SKM-1 treated with dmso at 0.1 percent for 144 hours (cell line): ENCODE measurements around the gene ADCY7.
"Not testable (repeated sequence)": the region's sequence is repeated elsewhere in the genome, so short reads cannot be mapped to it uniquely, and the experiment has no call there.

Source experiments
- DNase-seq: peaks from one replicate; lab custom pipeline; 2025; ENCODE audit not compliant: unreplicated experiment; lab: John Stamatoyannopoulos, UW

The ADCY7 gene

DNA sequence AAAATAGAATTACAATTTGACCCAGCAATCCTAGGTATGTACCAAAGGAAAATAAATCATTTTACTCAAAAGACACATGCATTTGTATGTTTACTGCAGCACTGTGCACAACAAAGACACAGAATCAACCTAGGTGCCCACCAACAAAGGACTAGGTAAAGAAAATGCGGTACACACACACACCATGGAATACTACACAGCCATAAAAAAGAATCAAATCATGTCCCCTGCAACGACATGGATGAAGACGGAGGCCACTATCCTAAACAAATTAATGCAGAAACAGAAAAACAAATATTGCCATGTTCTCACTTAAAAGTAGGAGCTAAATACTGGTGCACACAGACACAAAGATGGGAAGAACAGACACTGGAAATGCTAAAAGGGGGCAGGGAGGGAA, 66.2 kb downstream of the ADCY7 start:
- DNase-seq, result no peak

DNA sequence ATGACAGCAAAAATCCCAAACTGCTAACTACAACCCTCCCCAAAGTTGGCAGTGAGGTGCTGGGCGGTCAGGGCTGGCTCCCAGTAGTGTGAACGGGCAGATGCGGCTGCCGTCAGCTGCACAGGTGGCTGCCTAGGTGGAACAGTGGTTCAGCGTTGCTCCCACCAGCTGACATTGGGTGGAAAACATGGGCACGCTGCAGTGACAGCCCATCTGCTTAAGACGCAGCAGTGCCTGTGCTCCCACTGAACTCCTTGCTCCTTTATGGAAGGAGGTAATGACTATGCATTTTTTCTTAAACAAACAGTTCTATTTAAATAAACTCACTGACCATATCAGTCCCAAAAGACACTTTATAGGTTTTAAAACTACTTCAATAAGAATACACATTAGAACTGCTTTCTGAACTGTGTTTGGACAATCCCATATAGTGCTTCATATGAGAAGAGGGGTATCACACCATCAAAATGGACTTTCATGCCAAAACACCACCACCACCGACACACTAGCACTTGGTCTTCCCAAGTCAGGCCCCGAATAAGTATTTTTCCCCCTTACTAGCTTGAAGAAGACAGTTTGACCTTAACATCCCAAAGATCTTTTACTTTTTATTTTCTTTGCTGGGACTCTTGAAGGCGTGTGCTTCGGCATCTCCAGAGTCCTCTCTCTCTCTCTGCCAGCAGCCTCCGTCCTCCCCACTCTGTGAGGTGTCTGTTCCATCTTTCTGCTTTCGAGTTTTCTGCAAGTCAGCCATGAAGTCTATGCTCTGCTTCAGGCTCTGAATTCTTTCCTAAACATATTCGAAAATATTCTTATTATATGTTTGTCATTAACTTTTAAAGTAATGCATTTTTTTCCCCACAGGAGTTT, 68.0 kb downstream of the ADCY7 start:
- no peak for DNase-seq

DNA sequence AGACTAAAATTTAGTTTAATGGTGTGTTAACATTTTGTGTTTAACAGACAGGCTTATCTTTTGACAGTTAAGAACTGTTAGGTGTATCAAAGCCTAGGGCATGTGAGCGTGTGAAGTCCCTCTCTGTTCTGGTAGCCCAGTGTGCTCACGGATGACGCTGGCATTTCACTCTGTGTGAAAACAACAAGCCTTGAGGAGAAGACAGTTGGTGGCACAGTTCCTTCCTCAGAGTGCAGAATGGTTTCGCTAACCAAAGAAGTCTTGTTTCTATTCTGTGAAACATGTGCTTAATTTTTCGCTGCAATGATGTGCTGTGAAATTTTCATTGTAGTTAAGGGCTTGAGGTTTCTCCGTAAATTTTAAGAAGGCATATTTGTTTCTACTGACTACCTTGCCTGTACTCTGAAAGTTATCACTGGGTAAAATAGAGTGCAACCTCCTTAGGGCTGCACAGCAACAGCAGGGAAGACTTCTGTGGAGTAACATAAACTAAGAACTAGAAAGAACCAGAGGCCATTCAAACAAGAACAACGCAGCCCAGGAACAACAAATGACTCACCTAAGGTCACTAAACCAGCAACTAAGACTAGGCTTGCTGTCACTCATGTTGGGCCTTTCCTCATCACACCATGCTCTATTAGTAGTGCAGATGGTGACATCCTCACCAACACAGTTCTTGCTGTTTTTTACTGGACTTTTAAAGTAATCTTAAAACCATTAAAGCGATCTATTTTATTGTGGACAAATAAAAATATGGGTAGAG, 69.0 kb downstream of the ADCY7 start:
- DNase-seq, result no peak

- DNase-seq, result no peak
Observed at GRCh38 chr16:50336884-50337283, 70.5 kb downstream of the ADCY7 start.

GRCh38 chr16:50338371-50339231, 72.2 kb downstream of the ADCY7 start:
- no peak for DNase-seq

DNA sequence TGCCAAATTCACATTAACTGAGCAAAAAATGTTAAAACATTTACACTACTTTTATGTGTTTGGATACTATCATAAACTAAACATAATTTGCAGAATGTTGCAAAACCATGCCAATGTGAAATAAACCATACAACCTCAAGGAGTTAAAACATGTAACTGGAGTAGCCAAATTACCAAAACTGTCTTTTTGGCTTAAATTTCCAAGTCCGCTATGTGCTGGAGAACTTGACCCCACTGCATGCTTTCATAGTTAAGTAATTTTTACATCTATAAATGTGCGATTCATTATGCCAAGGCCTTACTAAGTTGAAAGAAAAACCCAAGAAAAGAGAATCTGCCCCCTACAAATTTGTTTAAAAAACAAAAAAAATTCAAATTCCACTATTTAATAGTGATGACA, 74.2 kb downstream of the ADCY7 start:
- no peak for DNase-seq

- not testable (repeated sequence) for DNase-seq
Observed at GRCh38 chr16:50343566-50343965, 77.2 kb downstream of the ADCY7 start.

DNA sequence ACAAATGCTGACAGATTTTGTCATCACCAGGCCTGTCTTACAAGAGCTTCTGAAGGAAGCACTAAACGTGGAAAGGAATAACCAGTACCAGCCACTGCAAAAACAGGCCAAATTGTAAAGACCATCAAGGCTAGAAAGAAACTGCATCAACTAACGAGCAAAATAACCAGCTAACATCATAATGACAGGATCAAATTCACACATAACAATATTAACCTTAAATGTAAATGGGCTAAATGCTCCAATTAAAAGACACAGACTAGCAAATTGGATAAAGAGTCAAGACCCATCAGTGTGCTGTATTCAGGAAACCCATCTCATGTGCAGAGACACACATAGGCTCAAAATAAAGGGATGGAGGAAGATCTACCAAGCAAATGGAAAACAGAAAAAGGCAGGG, 78.9 kb downstream of the ADCY7 start:
- not testable (repeated sequence) for DNase-seq

DNA sequence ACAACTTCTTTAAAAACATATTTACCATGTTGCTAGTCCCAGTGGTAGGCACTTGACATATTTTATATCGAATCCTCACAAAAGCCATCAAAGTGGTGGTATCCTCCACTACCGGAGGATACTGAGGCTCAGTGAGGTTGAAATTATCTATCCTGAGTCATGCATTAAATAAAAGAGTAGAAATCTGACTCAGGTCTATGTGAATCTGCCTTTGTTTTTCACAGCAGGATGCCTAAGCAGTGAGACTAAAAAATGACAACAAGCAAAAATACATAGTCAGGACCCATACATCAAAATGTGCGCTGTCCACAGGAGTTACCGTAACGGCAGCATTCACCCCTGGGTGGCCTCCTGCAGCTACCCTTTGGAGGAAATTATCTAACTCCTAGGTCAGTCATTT, 84.8 kb downstream of the ADCY7 start:
- DNase-seq, result no peak

- DNase-seq, result no peak
Observed at GRCh38 chr16:50351952-50352351, 85.6 kb downstream of the ADCY7 start.

GRCh38 chr16:50354082-50354481, 87.7 kb downstream of the ADCY7 start:
- DNase-seq, result no peak

DNA sequence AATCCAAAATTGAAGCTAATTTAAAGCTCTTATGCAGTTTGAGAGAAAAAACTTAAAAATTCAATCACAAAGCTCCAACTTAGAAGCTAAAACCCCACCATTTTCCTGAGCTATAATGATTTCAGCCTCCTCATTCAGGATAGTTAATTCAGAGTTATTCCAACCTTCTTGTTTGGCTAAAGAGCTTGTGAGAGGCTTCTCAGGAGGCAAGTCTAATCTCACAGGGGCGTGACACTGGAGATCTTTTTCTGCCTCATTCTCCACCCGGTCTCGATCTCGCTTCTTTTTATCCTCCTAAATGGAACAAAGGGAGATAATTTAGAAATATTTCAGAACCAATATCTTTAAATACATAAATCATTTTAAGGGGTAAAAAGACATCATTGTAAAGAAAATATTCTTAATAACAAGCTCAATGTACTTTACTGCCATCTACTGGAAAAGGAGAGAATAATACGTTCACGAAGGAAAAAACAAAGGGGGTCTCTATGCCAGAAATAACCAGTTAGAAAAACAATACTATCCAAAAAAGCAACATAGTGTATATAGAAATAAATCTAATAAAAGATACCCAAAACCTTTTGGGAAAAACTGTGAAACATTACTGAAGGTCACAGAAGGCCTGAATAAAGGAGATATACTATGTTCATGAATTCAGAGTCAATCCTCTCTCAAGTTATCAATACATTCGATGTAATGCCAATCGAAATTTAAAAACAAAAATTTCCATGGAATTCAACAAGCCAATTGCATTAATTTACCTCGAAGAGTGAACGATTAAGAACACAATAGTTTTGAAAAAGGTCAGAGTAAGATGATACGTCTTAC, 88.5 kb downstream of the ADCY7 start:
- DNase-seq, result peak; percentile 14

DNA sequence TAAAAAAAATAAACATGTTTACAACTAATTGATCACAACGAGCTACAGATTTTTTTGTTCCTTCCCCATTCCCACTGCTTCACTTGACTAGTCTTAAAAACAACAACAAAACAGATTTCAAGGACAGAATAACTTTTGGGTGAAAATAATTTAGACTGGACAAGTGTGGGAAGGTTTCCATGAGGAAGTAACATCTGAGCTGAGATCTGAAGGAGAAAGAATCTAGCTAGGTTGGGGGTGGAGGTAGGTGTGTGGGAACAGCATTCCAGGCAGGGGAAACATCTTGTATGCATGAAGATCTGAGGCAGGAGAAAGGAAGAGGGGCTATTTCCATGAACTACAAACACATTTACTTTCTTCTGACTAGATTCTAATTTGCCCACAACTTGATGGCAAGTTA, 93.3 kb downstream of the ADCY7 start:
- no peak for DNase-seq

- DNase-seq, result no peak
Observed at GRCh38 chr16:50360033-50360778, 93.9 kb downstream of the ADCY7 start.

- DNase-seq, result no peak
Observed at GRCh38 chr16:50360779-50361178, 94.4 kb downstream of the ADCY7 start.

DNA sequence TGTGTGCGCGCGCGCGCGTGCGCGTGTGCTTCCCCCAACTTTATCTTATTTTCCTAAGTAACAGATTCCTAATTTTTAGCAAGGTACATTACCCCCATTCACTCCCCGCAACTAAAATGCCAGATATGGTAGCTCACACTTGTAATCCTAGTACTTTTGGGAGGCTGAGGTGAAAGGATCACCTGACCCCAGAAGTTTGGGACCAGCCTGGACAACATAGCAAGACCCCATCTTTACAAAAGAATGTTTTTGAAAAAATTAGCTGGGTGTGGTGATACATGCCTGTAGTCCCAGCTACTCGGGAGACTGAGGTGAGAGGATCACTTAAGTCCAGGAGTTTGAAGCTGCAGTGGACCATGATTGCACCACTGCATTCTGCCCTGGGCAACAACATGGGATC, 97.3 kb downstream of the ADCY7 start:
- DNase-seq, result no peak

GRCh38 chr16:50365791-50366575, 99.6 kb downstream of the ADCY7 start:
- no peak for DNase-seq
